Measurements from ENCODE around the gene GATA5.

The GATA5 gene

DNA sequence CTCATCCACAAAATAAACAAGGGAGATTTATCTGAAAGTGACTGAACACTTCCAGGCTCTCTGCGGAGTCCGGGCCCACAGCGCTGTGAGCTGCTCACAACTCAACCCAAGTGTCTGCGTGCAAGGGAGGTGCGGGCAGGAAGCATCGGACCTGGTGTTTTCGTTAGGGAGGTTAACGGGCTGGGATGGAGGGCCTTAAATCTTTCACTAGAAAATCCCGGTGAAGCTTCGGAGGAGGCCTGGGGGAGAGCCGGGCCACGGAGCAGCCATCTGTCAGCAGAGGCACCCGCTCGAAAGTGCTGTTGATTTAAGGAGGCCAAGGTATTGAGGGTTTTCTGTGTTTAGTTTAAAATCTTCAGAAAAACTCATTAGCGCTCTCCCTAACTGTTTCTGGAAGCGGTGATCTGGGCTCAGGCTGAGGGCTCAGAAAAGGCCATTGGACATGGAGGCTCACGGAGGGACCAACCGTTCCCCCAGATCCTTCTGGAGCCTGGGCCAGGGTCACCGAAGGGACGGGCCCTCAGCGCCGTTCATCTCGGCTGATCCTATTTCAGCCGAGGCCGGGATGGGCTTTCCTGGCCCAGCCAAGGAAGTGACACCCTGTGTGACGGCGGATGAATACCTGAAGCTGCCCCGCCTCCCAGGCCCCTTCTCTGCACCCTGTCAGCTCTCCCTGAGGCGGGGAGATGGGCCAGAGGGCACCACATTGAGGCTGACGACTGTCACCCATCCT is 20.7 kb downstream of the GATA5 start:
- no peak for DNase-seq (ENCODE audit: low spot score)

DNA sequence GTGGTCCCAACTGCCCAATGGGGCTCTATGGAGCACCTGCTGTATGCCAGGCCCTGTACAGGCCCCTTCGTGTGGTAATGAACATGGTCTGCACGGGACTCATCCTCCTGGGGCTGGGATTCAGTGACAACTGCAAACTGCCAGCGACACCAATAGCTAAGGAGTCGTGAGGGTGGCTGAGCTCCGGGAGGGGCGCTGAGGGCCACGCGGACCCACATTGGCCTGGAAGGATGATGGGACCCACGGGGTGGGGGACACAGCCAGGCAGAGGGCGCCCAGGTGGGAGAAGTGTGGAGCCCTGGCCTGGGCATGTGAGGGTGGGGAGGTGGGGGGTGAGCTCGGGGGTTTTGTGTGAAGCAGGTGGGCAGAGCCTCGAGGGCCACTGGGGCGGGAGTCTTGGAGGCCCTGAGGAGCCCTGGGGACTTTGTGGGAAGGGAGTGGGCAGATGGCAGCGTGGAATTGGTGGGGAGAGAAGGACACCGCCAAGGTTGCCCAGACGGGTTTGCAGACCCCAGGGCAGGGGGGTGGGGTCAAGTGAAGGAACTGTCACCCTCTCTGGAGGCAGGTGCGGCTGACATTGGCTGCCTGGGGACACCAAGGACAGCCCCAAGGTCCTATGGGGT is 22.5 kb downstream of the GATA5 start:
- no peak for DNase-seq (ENCODE audit: low spot score)

GRCh38 chr20:62452475-62453095 is 23.2 kb downstream of the GATA5 start:
- no peak for DNase-seq (ENCODE audit: low spot score)

DNA sequence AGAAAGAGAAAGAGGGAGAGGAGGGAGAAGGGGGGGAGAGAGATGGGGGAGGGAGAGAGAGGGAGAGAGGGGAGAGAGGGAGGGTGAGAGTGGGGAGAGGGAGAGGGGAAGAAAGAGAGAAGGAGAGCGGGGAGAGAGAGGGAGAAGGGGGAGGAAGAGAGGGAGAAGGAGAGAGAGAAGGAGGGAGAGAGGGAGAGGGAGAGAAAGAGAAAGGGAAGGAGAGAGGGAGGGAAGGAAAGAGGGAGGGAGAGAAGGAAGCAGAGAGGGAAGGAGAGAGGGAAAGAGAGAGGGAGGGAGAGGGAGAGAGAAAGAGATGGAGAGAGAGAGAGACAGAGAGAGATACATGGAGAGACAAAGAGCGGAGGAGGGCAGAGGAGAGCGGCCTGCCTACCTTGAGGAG is 23.8 kb downstream of the GATA5 start:
- no peak for DNase-seq (ENCODE audit: low spot score)

DNA sequence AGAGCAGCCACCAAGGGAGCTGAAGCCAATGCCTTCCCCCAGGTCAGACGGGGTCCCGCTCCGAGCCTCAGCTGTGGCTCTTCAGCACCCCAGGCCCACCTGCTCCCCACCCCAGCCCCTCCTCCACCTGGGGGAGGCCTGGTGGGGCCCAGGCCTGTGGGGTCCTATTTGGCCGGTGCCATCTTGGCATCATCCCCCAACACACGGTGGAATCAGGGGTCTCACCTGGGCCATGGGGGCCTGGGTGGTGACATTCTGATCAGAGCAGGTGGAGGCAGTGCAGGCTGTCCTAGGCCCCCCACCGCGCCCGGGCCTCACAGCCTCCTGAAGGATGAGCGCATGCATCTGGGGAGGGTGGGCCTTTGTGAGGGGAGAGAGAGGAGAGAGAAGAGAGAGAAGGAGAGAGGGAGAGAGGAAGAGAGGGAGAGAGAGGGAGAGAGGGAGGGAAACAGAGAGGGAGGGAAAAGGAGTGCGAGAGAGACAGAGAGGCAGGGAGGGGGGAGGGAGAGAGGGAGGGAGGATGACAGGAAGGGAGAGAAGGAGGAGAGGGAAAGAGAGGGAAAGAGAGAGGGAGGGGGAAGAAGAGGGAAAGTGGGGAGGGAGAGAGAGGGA is 24.5 kb downstream of the GATA5 start:
- no peak for DNase-seq (ENCODE audit: low spot score)

- DNase-seq (ENCODE audit: low spot score): no peak
Observed at GRCh38 chr20:62449951-62450691, 25.7 kb downstream of the GATA5 start.

- DNase-seq (ENCODE audit: low spot score): no peak
Observed at GRCh38 chr20:62448788-62449187, 27.0 kb downstream of the GATA5 start.

GRCh38 chr20:62448038-62448437 is 27.8 kb downstream of the GATA5 start:
- DNase-seq (ENCODE audit: low spot score): no peak

- DNase-seq (ENCODE audit: low spot score): no peak
Observed at GRCh38 chr20:62446888-62447869, 28.6 kb downstream of the GATA5 start.

DNA sequence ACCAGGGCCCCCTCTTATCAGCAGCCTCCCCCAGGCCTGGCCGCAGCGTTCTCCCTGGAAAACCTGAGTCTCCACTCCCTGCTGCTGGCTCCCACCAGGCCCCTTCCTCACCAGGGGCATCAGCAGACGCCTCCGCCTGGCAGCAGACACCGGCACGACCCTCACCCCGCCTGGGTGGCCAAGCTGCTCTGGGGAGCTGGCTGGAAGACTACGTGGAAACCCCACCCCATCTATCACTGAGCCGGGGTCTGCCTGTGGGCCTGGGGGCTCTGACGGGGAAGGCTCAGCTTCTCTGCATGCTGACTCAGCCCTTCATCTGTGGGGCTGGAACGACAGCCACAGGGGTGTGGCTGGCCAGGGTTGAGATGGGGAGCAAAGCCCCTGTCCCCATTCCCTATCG is 29.3 kb downstream of the GATA5 start:
- no peak for DNase-seq (ENCODE audit: low spot score)

- DNase-seq (ENCODE audit: low spot score): no peak
Observed at GRCh38 chr20:62445553-62446340, 30.0 kb downstream of the GATA5 start.

GRCh38 chr20:62444286-62444685 is 31.5 kb downstream of the GATA5 start:
- no peak for DNase-seq (ENCODE audit: low spot score)

DNA sequence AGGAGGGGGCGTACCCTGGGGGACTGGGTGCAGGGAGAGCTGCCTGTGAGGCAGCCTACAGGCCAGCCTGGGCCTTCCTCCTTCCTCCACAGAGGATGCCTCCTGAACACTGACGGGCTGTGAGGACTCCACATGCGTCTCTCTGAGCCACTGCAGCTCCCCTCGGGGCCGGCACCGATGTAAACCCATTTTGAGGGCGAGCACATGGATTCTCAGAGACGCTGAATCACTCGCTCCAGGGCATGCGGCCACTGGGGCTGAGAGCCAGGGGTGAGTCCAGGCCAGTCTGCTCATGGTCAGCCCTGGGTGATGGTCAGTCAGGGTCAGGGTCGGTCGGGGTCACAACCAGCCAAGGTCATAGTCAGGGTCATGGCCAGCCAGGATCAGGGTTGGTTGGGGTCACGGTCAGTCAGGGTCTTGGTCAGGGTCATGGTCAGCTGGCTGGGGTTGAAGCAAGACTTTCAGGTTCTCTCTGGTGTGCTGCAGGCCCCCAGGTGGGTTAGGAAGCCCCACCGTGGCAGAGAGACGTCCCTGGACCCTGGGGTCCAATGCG is 33.7 kb downstream of the GATA5 start:
- no peak for DNase-seq (ENCODE audit: low spot score)

GRCh38 chr20:62439218-62439617 is 36.6 kb downstream of the GATA5 start:
- DNase-seq (ENCODE audit: low spot score): no peak

- DNase-seq (ENCODE audit: low spot score): no peak
Observed at GRCh38 chr20:62437927-62438326, 37.9 kb downstream of the GATA5 start.

GRCh38 chr20:62437496-62437895 is 38.3 kb downstream of the GATA5 start:
- DNase-seq (ENCODE audit: low spot score): no peak

- no peak for DNase-seq (ENCODE audit: low spot score)
Observed at GRCh38 chr20:62436692-62437091, 39.1 kb downstream of the GATA5 start.

DNA sequence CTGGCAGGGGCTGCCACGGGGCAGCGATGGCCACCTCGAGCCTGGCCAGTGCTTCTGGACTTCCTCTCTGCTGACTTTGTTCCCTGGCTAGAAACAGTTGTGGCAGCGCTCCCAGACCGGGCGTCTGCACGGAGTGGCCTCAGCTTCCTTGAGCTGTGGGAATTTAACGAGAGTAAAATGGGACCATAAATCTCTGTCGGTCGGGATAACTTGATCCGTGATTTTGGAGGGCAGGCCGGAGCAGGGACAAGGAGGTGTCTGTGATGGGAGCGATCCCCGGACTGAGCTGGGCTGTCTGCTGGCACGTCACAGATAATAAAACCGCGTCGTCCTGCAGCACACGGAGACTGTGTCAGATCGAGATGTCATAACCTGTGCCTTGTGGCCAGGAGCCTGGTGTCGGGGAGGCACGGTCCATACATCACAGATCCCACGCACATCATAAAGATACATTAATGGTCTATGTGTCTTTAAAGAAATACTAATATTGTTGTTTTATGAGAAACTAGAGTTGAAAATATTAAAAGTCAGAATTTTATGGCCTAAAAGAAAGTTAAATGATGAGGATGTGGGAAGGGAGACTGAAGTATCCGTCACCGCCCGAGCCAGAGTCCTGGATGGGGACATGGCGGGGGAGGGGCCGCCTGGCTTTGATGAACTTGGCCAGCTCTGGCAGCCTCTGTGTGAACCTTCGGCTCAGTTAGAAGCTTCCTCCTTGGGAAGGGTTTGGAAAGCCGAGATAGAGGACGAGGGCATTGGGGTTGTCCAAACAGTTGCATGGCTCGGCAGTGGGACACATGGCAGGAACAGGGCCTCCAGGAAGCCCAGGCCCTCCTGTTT is 41.9 kb downstream of the GATA5 start:
- DNase-seq (ENCODE audit: low spot score): no peak

DNA sequence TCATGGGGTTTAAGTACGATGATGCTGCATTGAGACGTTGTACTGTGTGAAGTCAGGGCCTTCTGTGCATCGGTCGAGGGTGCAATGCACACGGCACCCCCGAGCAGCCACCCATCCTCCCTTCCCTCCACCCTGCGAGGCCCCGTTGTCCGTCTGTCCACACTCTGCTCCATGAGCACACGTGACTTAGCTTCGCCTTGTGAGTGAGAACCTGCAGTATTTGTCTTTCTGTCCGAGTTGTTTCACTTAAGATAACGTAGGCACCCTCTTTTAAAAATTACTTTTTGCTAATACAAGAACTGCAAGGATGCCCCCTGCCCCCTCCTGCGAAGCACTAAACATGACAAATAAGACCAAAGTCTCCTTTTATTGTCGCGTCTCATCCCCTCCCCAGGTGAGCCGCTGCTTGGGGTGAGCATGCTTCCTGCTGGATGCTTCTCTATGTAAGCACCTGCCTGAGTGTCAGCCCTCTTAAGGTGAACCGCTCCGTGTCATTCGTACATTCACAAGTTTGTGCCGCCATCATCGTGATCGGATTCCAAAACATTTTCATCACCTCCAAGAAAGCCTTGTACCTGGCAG is 44.8 kb downstream of the GATA5 start:
- DNase-seq (ENCODE audit: low spot score): no peak

Data from kidney tubule cell (primary cell).